Muscle layer of colon (tissue), 2 donors: Measurements from ENCODE around the gene GINS3.
A peak's percentile ranks its signal among the peaks of the same experiment; 100 is the strongest.

Experiments
- H3K27ac ChIP-seq: one replicate; pipeline ENCODE4 v1.7.0; 2013; ENCODE audit warnings: low read depth, mild to moderate bottlenecking, low read length, moderate library complexity
- H3K27me3 ChIP-seq, 2 donors: one replicate each; pipeline ENCODE4 v1.7.0; 2013; ENCODE audit warnings: low read length in 2 of 2, mild to moderate bottlenecking in 2 of 2; ENCODE audit not compliant: insufficient read depth in 2 of 2, control insufficient read depth in 1 of 2
- H3K36me3 ChIP-seq: one replicate; pipeline ENCODE4 v1.7.0; 2013; ENCODE audit warnings: mild to moderate bottlenecking, low read length; ENCODE audit not compliant: insufficient read depth
- H3K4me1 ChIP-seq: one replicate; pipeline ENCODE4 v1.7.0; 2013; ENCODE audit warnings: mild to moderate bottlenecking, low read length; ENCODE audit not compliant: insufficient read depth
- H3K4me3 ChIP-seq, 2 donors: one replicate each; pipeline ENCODE4 v1.7.0; 2013; ENCODE audit warnings: low read length in 2 of 2, low read depth in 1 of 2, mild to moderate bottlenecking in 1 of 2, moderate library complexity in 1 of 2
- H3K9ac ChIP-seq: one replicate; pipeline ENCODE4 v1.7.0; 2013; ENCODE audit warnings: low read length
- H3K9me3 ChIP-seq: one replicate; pipeline ENCODE4 v1.7.0; 2013; ENCODE audit warnings: mild to moderate bottlenecking, low read length
- donor health status: abdominal sarcoma.
- donor health status: Adenocarcinoma of cecum.

The GINS3 gene

DNA sequence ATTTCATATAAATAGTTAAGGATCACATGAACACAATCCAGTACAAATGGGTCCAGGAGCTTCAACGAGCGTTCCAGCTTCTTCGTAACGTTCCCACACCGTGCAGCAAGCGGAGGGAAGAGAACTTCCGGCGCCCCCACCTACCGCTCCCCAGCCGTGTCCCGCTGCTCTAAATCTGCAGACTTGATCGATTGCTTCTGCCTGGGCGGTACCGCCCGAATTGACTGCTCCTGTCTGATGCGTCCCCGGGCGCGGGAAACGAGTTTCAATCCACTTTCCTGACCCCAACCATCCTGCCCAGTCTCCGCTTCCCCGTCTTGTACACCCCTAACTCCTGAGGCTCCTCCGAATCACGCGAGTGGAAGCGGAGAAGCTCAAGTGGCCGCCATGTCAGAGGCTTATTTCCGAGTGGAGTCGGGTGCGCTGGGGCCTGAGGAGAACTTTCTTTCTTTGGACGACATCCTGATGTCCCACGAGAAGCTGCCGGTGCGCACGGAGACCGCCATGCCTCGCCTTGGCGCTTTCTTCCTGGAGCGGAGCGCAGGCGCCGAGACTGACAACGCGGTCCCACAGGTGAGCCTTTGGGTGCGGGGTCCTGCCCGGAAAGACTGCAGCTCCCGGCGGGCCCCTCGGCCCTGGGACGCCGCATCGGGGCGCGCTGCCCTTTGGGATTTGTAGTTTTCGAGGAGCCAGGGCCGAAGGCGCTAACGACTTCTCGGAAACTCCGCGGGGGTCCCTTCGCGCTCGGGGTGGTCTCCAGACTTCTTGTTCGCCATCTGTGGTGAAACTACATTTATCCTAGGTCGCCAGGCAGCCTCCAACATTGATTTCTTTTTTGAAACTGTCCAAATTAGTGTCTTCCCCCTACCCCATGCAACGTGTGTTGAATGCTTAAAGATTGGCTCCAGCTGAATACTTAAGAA, at the start of gene GINS3:
Gene GINS3 (plus strand): TSS at position 257 of the 923 bp plus-strand sequence. CDS start 131 bp downstream, at position 388.
- Histone ChIP-seq H3K9ac (peak within 1 kb of the TSS; percentile 82), H3K4me1 (peaks cover 10% of the 10 kb centered on the region), H3K4me3 (peak within 1 kb of the TSS; percentile 94 to 96), H3K27ac (peak within 1 kb of the TSS; percentile 52), H3K27me3 (no peaks in the 10 kb centered on the region), H3K36me3 (no peaks in the 10 kb centered on the region), H3K9me3 (no peaks in the 10 kb centered on the region)

DNA sequence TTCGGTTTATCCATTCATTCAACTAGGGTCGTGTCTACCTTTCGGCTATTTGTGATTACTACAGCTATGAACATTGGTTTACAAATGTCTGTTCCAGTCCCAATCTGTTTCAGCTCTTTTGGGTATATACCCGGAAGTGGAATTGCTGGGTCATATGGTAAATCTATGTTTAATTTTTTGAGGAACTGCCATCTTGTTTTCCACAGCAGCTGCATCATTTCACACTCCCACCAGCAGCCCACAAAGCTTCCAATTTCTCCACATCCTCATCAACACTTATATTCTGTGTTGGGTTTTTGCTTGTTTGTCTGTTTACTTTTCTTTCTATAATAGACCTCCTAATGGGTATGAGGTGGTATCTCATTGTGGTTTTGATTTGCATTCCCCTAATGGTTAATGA, 48.7 kb upstream of the GINS3 start:
- no peaks in the 10 kb centered on the region for H3K9me3 ChIP-seq
- H3K4me3 ChIP-seq, result no peak overlapping the region
- no peaks in the 10 kb centered on the region for H3K4me1 ChIP-seq
- no peaks in the 10 kb centered on the region for H3K36me3 ChIP-seq
- no peak overlapping the region for H3K27ac ChIP-seq
- H3K9ac ChIP-seq, result no peak overlapping the region
- H3K27me3 ChIP-seq, result no peaks in the 10 kb centered on the region

- no peak overlapping the region for H3K27ac ChIP-seq
- H3K36me3 ChIP-seq, result no peaks in the 10 kb centered on the region
- no peak overlapping the region for H3K9ac ChIP-seq
- no peaks in the 10 kb centered on the region for H3K27me3 ChIP-seq
- H3K4me3 ChIP-seq, result no peak overlapping the region
- no peaks in the 10 kb centered on the region for H3K9me3 ChIP-seq
- no peaks in the 10 kb centered on the region for H3K4me1 ChIP-seq
Observed at GRCh38 chr16:58345574-58346354, 46.5 kb upstream of the GINS3 start.

GRCh38 chr16:58346831-58347371, 45.4 kb upstream of the GINS3 start:
- H3K9ac ChIP-seq, result no peak overlapping the region
- no peak overlapping the region for H3K4me3 ChIP-seq
- no peak overlapping the region for H3K27ac ChIP-seq
- no peaks in the 10 kb centered on the region for H3K27me3 ChIP-seq
- no peaks in the 10 kb centered on the region for H3K9me3 ChIP-seq
- H3K4me1 ChIP-seq, result no peaks in the 10 kb centered on the region
- no peaks in the 10 kb centered on the region for H3K36me3 ChIP-seq

- Histone ChIP-seq H3K36me3 (no peaks in the 10 kb centered on the region), H3K4me1 (no peaks in the 10 kb centered on the region), H3K9me3 (no peaks in the 10 kb centered on the region), H3K27ac (no peak overlapping the region), H3K4me3 (no peak overlapping the region), H3K27me3 (no peaks in the 10 kb centered on the region), H3K9ac (no peak overlapping the region)
Observed at GRCh38 chr16:58348986-58349385, 43.3 kb upstream of the GINS3 start.

- Histone ChIP-seq H3K36me3 (no peaks in the 10 kb centered on the region), H3K27ac (no peak overlapping the region), H3K27me3 (no peaks in the 10 kb centered on the region), H3K4me1 (no peaks in the 10 kb centered on the region), H3K9ac (no peak overlapping the region), H3K9me3 (no peaks in the 10 kb centered on the region), H3K4me3 (no peak overlapping the region)
Observed at GRCh38 chr16:58352690-58353089, 39.6 kb upstream of the GINS3 start.

- Histone ChIP-seq H3K27me3 (no peaks in the 10 kb centered on the region), H3K9me3 (peaks cover 3% of the 10 kb centered on the region), H3K36me3 (no peaks in the 10 kb centered on the region), H3K9ac (no peak overlapping the region), H3K4me1 (no peaks in the 10 kb centered on the region), H3K27ac (no peak overlapping the region), H3K4me3 (no peak overlapping the region)
Observed at GRCh38 chr16:58360041-58360634, 32.1 kb upstream of the GINS3 start.

DNA sequence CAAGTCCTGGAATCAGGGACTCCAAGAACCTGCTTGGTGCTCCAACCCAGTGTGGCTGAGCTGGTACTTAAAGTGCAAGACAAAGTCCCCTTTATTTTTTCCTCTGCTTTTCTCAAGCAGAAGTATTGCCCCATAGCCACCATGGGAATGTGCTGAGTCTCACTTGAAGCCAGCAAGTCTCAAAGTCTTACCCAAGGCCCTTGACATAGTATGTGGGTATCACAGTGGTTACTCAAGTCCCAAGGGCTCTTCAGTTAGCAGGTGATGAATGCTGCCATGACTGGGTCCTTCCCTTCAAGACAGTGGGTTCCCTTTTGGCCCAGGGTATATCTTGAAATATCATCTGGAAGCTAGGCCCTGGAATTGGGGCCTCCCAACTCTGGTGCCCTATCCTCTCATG, 30.5 kb upstream of the GINS3 start:
- no peak overlapping the region for H3K4me3 ChIP-seq
- peaks cover 3% of the 10 kb centered on the region for H3K9me3 ChIP-seq
- no peaks in the 10 kb centered on the region for H3K36me3 ChIP-seq
- H3K27ac ChIP-seq, result no peak overlapping the region
- H3K4me1 ChIP-seq, result no peaks in the 10 kb centered on the region
- no peak overlapping the region for H3K9ac ChIP-seq
- no peaks in the 10 kb centered on the region for H3K27me3 ChIP-seq

DNA sequence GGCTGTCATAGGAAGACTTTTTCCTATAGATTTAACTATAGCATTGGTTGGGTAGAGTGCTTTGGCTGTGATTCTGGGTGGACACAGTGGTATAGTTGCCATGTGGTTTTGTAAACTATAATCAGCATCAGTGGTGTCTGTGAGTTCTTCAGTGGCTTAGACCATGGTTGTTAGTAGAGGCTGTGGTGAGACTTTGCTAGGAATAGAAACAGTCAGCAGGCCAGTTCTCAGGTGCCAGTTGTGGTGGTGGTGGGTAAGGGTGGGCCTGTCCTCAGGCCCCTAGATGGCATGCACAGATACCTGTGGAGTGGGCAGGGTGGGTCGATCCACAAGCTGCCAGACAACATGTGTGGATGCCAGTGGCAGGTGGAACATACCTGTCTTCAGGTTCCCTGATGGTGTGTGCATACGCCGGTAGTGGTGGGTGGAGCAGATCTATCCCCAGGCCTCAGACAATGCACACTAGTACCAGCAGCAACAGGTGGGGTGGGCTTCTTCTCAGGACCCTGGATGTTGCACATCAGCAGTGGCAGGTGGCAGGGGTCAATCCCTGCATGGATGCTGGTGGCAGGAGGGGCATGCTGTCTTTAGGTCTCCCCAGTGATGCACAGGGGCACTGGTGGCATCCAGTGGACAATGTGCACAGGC, 28.4 kb upstream of the GINS3 start:
- H3K27me3 ChIP-seq, result no peaks in the 10 kb centered on the region
- H3K27ac ChIP-seq, result no peak overlapping the region
- no peaks in the 10 kb centered on the region for H3K4me1 ChIP-seq
- no peaks in the 10 kb centered on the region for H3K36me3 ChIP-seq
- peaks cover 3% of the 10 kb centered on the region for H3K9me3 ChIP-seq
- no peak overlapping the region for H3K4me3 ChIP-seq
- no peak overlapping the region for H3K9ac ChIP-seq

DNA sequence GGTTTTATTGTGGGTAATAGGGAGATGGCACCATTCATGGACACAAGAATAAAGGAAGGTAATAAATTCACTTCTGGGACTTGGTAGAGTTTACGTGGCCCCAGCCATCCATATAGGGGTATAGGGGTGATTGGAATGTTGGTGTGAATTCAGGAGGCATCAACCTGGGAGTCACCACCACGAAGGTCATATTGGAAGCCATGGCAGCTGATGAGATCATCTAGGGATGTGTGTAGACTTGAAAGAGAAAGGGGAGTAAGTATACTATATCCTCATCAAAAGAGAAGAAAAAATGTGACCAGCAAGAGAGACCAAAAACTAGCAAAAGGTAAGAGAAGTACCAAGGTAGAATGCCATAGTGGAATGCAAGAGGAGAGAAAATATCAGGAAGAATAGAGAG, 26.6 kb upstream of the GINS3 start:
- Histone ChIP-seq H3K9ac (no peak overlapping the region), H3K9me3 (peaks cover 3% of the 10 kb centered on the region), H3K4me1 (no peaks in the 10 kb centered on the region), H3K4me3 (no peak overlapping the region), H3K36me3 (no peaks in the 10 kb centered on the region), H3K27ac (no peak overlapping the region), H3K27me3 (no peaks in the 10 kb centered on the region)
